Lower lobe of right lung (tissue), 2 donors: ENCODE measurements around the gene PDYN. TPM values are rescaled to one million over a fixed set of nuclear protein-coding genes. Genes with fewer than 3 reads are reported as not detected.

Source experiments
- ATAC-seq, 2 donors: fragments of 200-7000 bp; cut with Tn5 transposase; one replicate each; pipeline ENCODE4 v1.9.1; 2020 to 2022; ENCODE audit warnings: mild to moderate bottlenecking in 2 of 2, moderate library complexity in 2 of 2
- DNase-seq: peaks from one replicate; pipeline ENCODE4 v3.0.0-alpha.2; 2020
- H3K27ac ChIP-seq: fragments of 200-600 bp; one replicate; pipeline ENCODE4 v1.8.0; 2022
- H3K27me3 ChIP-seq: fragments of 200-600 bp; one replicate; pipeline ENCODE4 v1.8.0; 2022; ENCODE audit warnings: low read depth
- H3K36me3 ChIP-seq: fragments of 200-600 bp; one replicate; pipeline ENCODE4 v1.8.0; 2022; ENCODE audit warnings: mild to moderate bottlenecking
- H3K4me1 ChIP-seq: fragments of 200-600 bp; one replicate; pipeline ENCODE4 v1.8.0; 2022
- H3K4me3 ChIP-seq: fragments of 200-600 bp; one replicate; pipeline ENCODE4 v1.8.0; 2022; ENCODE audit warnings: mild to moderate bottlenecking
- H3K9me3 ChIP-seq: fragments of 200-600 bp; one replicate; pipeline ENCODE4 v1.8.0; 2022
- CTCF ChIP-seq: fragments of 200-600 bp; IDR thresholded peaks from one replicate; pipeline ENCODE4 v1.8.0; 2022; ENCODE audit warnings: antibody characterized with exemption, mild to moderate bottlenecking
- intact Hi-C: fragments of 100-400 bp; cut with DNase I; formaldehyde crosslinking; loops from one replicate; pipeline ENCODE4 v1.11.0; 2022
- total RNA-seq: library from RNA; stranded (reverse); fragmentation: NEBNext Ultra II Directional; extraction: Animal tissue kit (Norgen Biotek cat#: 25700); gene quantifications from one replicate; pipeline ENCODE4 v1.2.1, GENCODE V29; 2021
- donor health status: DM: no; HTN: yes; CAD: no; lungs with severe emphysema.

PDYN gene
- total RNA-seq, 1 donor from 2014 or later, result not detected

GRCh38 chr20:1938464-1939269, 55.2 kb downstream of the PDYN start:
- intact Hi-C loops, result no loop called here
- TF ChIP-seq CTCF, result no peak
- H3K27ac ChIP-seq, result no peak overlapping the region
- no peak overlapping the region for H3K4me3 ChIP-seq
- H3K4me1 ChIP-seq, result peaks cover 24% of the 10 kb centered on the region
- H3K27me3 ChIP-seq, result peaks cover 22% of the 10 kb centered on the region
- peaks cover 28% of the 10 kb centered on the region for H3K36me3 ChIP-seq
- no peak for ATAC-seq
- H3K9me3 ChIP-seq, result no peaks in the 10 kb centered on the region
- no peak for DNase-seq

- no peak for ATAC-seq
- H3K4me1 ChIP-seq, result peaks cover 17% of the 10 kb centered on the region
- no peak for DNase-seq
- no peak overlapping the region for H3K27ac ChIP-seq
- no peak for TF ChIP-seq CTCF
- no peak overlapping the region for H3K4me3 ChIP-seq
- H3K36me3 ChIP-seq, result peaks cover 28% of the 10 kb centered on the region
- no peaks in the 10 kb centered on the region for H3K9me3 ChIP-seq
- intact Hi-C loops, result no loop called here
- peaks cover 22% of the 10 kb centered on the region for H3K27me3 ChIP-seq
Measured at GRCh38 chr20:1937316-1937976, 56.4 kb downstream of the PDYN start.

GRCh38 chr20:1935696-1936366, 58.0 kb downstream of the PDYN start:
- H3K36me3 ChIP-seq, result peaks cover 32% of the 10 kb centered on the region
- TF ChIP-seq CTCF, result no peak
- no peak overlapping the region for H3K4me3 ChIP-seq
- ATAC-seq, result no peak
- H3K27ac ChIP-seq, result no peak overlapping the region
- no peak for DNase-seq
- peaks cover 16% of the 10 kb centered on the region for H3K27me3 ChIP-seq
- peaks cover 17% of the 10 kb centered on the region for H3K4me1 ChIP-seq
- no peaks in the 10 kb centered on the region for H3K9me3 ChIP-seq
- intact Hi-C loops, result no loop called here

GRCh38 chr20:1934721-1935573, 58.9 kb downstream of the PDYN start:
- Histone ChIP-seq H3K4me3 (no peak overlapping the region), H3K27ac (peak overlapping the region; percentile 18), H3K4me1 (peaks cover 17% of the 10 kb centered on the region), H3K27me3 (peaks cover 16% of the 10 kb centered on the region), H3K9me3 (no peaks in the 10 kb centered on the region), H3K36me3 (peaks cover 32% of the 10 kb centered on the region)
- DNase-seq (no peak), ATAC-seq (peak; percentile 58)
- intact Hi-C loops, result no loop called here
- no peak for TF ChIP-seq CTCF

- no peak for TF ChIP-seq CTCF
- peak in 1 of 2 donors; percentile 39 for ATAC-seq
- intact Hi-C loops, result no loop called here
- Histone ChIP-seq H3K27me3 (peaks cover 19% of the 10 kb centered on the region), H3K4me1 (peaks cover 17% of the 10 kb centered on the region), H3K4me3 (no peak overlapping the region), H3K9me3 (no peaks in the 10 kb centered on the region), H3K36me3 (peaks cover 28% of the 10 kb centered on the region), H3K27ac (no peak overlapping the region)
- no peak for DNase-seq
Measured at GRCh38 chr20:1934156-1934555, 59.7 kb downstream of the PDYN start.
